Psoas muscle (tissue), 8 donors: ENCODE measurements around the gene TMEM123. TPM values are rescaled to one million over a fixed set of nuclear protein-coding genes. Genes with fewer than 3 reads are reported as not detected.

Experiments
- ATAC-seq, 4 donors: fragments of 200-7000 bp; cut with Tn5 transposase; one replicate each; pipeline ENCODE4 v1.9.1; 2020; ENCODE audit warnings: moderate library complexity in 3 of 4, mild to moderate bottlenecking in 2 of 4
- DNase-seq, 2 donors: peaks; one replicate each; pipeline ENCODE4 v3.0.0-alpha.2; 2020
- H3K27ac ChIP-seq: fragments of 200-600 bp; one replicate; pipeline ENCODE4 v1.8.0; 2022
- H3K27me3 ChIP-seq, 3 donors: fragments of 200-600 bp in 1 of 3; one replicate each; pipeline versions ENCODE4 v1.6.1 to v1.8.0; 2013 to 2022; ENCODE audit warnings: low read length in 2 of 3, mild to moderate bottlenecking in 2 of 3, moderate library complexity in 1 of 3; ENCODE audit not compliant: insufficient read depth in 3 of 3
- H3K36me3 ChIP-seq, 2 donors: fragments of 200-600 bp in 1 of 2; one replicate each; pipeline versions ENCODE4 v1.6.1 to v1.8.0; 2013 to 2022; ENCODE audit warnings: low read depth in 1 of 2, mild to moderate bottlenecking in 1 of 2, moderate library complexity in 1 of 2; ENCODE audit not compliant: insufficient read depth in 1 of 2
- H3K4me1 ChIP-seq: fragments of 200-600 bp; one replicate; pipeline ENCODE4 v1.8.0; 2022
- H3K4me3 ChIP-seq: fragments of 200-600 bp; one replicate; pipeline ENCODE4 v1.8.0; 2022; ENCODE audit warnings: mild to moderate bottlenecking
- H3K9me3 ChIP-seq: fragments of 200-600 bp; one replicate; pipeline ENCODE4 v1.8.0; 2022
- CTCF ChIP-seq: fragments of 200-600 bp; IDR thresholded peaks from one replicate; pipeline ENCODE4 v1.8.0; 2022; ENCODE audit warnings: antibody characterized with exemption
- WGBS, 3 donors: extraction: QIAGEN DNeasy Blood & Tissue Kit; methylation state at CpG; one replicate each; pipeline versions ENCODE4 v1.1.6 to v1.1.7; 2013; 5-methylcytosine and 5-hydroxymethylcytosine counted together
- intact Hi-C, 2 donors: fragments of 100-400 bp; cut with DNase I; formaldehyde crosslinking; loops; one replicate each; pipeline versions ENCODE4 v1.11.0 to v1.14.2; 2022
- polyA plus RNA-seq, 3 donors: library from polyadenylated mRNA; stranded (reverse); fragments of 200-250 nt; gene quantifications; one replicate each; pipeline ENCODE4 v1.2.3, GENCODE V29; 2013
- total RNA-seq, 4 donors: library from RNA; stranded (reverse); fragmentation: NEBNext Ultra II Directional in 2 of 4; extraction: Animal tissue kit (Norgen Biotek cat#: 25700) in 2 of 4; gene quantifications; one replicate each; pipeline versions ENCODE4 v1.2.1 to v1.2.4, GENCODE V29; 2021 to 2023
- donor health status: healthy with polysubstance abuse.
- donor health status: DM: no; HTN: no; CAD: no; lungs with moderate emphysema.
- donor health status: Bipolar disorder and iron deficiency.
- donor health status: healthy.
- donor health status: DM: yes; HTN: yes; CAD: no.
- donor health status: DM: no; HTN: no; CAD: no.
- donor health status: DM: no; HTN: no; CAD: no.
- donor health status: DM: yes; HTN: yes; CAD: no.

TMEM123 gene
- total and polyA plus RNA-seq, 7 donors, result 10.8 to 42.6 (median 16.9) TPM

GRCh38 chr11:102346456-102346747 lies 106.2 kb downstream of the TMEM123 start:
- WGBS, 3 donors, result 0 to 1% (median 0%) methylated on average over 5 of the region's 5 CpGs
- TF ChIP-seq CTCF, result no peak
- no peak for DNase-seq
- no peaks in the 10 kb centered on the region for H3K9me3 ChIP-seq
- H3K27me3 ChIP-seq, result no peaks in the 10 kb centered on the region
- peak overlapping the region; percentile 95 for H3K27ac ChIP-seq
- peak overlapping the region; percentile 80 for H3K4me3 ChIP-seq
- intact Hi-C loops, result loop anchor here (2.0 to 10.0 kb wide), 5 partner anchors 58 to 318 kb away; partner anchors contain the start of gene TMEM123 (in 2 of the 2)
- H3K4me1 ChIP-seq, result peaks cover 8% of the 10 kb centered on the region
- peaks cover 0 to 13% of the 10 kb centered on the region in 2 donors for H3K36me3 ChIP-seq
- ATAC-seq, result no peak

Other genes starting within 250 kb of the TMEM123 start
- gene BIRC3, start 135.3 kb downstream of the TMEM123 start, total RNA-seq, result 1 to 10 TPM; 1.2 to 3.8 (median 2.5) TPM
- gene BIRC3, start 135.3 kb downstream of the TMEM123 start, polyA plus RNA-seq, result 1 to 10 TPM in 2 of 3 donors, under 1 TPM in 1; 0.97 to 3.3 (median 1.7) TPM
- 10 to 100 TPM; 26.6 to 30.3 (median 29.6) TPM for gene BIRC2, start 105.6 kb downstream of the TMEM123 start, total RNA-seq
- gene BIRC2, start 105.6 kb downstream of the TMEM123 start, polyA plus RNA-seq, result 10 to 100 TPM; 22.5 to 55.1 (median 35.1) TPM
- not detected for gene MMP7, start 78.0 kb upstream of the TMEM123 start, total RNA-seq
- gene MMP7, start 78.0 kb upstream of the TMEM123 start, polyA plus RNA-seq, result under 1 TPM in 1 of 3 donors, not detected in 2; 0.31 TPM
- not detected for gene MMP20, start 172.6 kb upstream of the TMEM123 start, total RNA-seq
- not detected for gene MMP20, start 172.6 kb upstream of the TMEM123 start, polyA plus RNA-seq